ENCODE data around the gene TEDC1.
"Not testable (repeated sequence)": the region's sequence is repeated elsewhere in the genome, so short reads cannot be mapped to it uniquely, and the experiment has no call there.

The TEDC1 gene

DNA sequence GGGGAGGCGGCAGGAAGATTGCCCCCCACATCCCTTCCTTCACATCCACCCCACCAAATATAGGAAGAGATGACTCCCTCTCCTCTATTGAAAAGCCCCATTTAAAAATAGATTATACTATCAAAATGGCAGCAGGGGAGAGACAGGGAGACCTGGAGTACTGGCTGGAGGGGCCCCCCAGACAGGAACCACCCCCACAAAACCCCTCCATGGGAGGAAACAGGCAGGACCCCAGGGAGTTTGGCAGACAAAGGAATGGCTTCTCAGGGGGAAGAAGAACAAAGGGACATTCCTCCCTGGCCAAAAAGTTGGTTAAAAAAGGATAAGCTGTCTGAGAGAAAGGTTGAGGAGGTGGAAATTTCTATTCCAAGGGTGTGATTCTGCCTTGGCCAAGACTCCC lies 54.6 kb downstream of the TEDC1 start:
- H3K9me3 ChIP-seq (ENCODE audit: control insufficient read depth, insufficient read depth, low read depth, low read length) = not testable (repeated sequence)

DNA sequence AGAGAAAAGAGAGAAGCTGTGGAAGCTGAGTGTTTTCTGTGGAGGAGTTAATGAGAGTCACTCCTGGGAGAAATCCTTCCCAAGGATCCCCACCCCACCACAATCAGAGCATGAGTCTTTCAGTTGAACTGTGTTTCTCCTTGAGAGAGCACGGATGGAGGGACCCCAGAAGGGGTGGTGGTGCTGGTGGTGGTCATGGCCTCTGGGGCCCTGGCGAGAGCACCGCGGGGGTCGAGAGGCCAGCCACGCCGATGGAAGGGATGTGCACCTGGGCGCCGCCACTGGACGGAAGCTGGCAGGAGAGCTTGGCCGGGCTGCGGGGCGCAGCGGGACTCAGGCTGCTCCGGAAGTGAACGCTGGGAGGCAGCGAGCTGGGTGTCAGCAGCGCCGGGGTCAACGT lies 55.4 kb downstream of the TEDC1 start:
- H3K36me3 ChIP-seq (ENCODE audit: control insufficient read depth in 2 of 2, insufficient read depth in 1 of 2, low read length in 2 of 2); H3K4me3 ChIP-seq (ENCODE audit: low read depth, low read length); CTCF ChIA-PET; POLR2A ChIA-PET; H3K4me1 ChIP-seq (ENCODE audit: control insufficient read depth, insufficient read depth, low read length); H3K27ac ChIP-seq (ENCODE audit: extremely low read depth, low read depth, low read length); H3K9me3 ChIP-seq (ENCODE audit: control insufficient read depth, insufficient read depth, low read depth, low read length): not testable (repeated sequence)

More for the DNA sequence above, 54.6 kb downstream of the TEDC1 start:
- H3K4me3 ChIP-seq (ENCODE audit: low read depth, low read length); H3K4me1 ChIP-seq (ENCODE audit: control insufficient read depth, insufficient read depth, low read length); POLR2A ChIA-PET; H3K27ac ChIP-seq (ENCODE audit: extremely low read depth, low read depth, low read length); CTCF ChIA-PET; H3K36me3 ChIP-seq (ENCODE audit: control insufficient read depth in 2 of 2, insufficient read depth in 1 of 2, low read length in 2 of 2): not testable (repeated sequence)

- H3K9me3 ChIP-seq (ENCODE audit: control insufficient read depth, insufficient read depth, low read depth, low read length); H3K4me3 ChIP-seq (ENCODE audit: low read depth, low read length); H3K27ac ChIP-seq (ENCODE audit: extremely low read depth, low read depth, low read length); H3K4me1 ChIP-seq (ENCODE audit: control insufficient read depth, insufficient read depth, low read length); POLR2A ChIA-PET; CTCF ChIA-PET; H3K36me3 ChIP-seq (ENCODE audit: control insufficient read depth in 2 of 2, insufficient read depth in 1 of 2, low read length in 2 of 2): not testable (repeated sequence)
Observed at GRCh38 chr14:105547072-105547471, 56.0 kb downstream of the TEDC1 start.

DNA sequence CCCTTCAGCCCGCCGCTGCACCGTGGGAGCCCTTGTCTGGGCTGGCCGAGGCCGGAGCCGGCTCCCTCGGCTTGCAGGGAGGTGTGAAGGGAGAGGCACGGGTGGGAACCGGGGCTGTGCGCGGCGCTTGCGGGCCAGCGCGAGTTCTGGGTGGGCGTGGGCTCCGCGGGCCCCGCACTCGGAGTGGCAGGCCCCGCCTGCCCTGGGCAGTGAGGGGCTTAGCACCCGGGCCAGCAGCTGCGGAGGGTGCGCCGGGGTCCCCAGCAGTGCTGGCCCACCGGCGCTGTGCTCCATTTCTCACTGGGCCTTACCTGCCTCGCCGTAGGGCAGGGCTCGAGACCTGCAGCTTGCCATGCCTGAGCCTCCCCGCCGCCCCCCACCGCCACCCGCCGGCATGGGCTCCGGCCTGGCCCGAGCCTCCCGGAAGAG lies 56.7 kb downstream of the TEDC1 start:
- H3K27ac ChIP-seq (ENCODE audit: extremely low read depth, low read depth, low read length) = no peak overlapping the region
- ChIA-PET POLR2A (no interaction called here), CTCF (interaction anchor here (0.6 to 1.4 kb wide), 2 partner anchors 10 to 1135 kb away, joined by 3 read pairs; no protein-coding TSS in a partner anchor)
- no peaks in the 10 kb centered on the region for H3K36me3 ChIP-seq (ENCODE audit: control insufficient read depth in 2 of 2, insufficient read depth in 1 of 2, low read length in 2 of 2)
- no peaks in the 10 kb centered on the region for H3K9me3 ChIP-seq (ENCODE audit: control insufficient read depth, insufficient read depth, low read depth, low read length)
- H3K4me3 ChIP-seq (ENCODE audit: low read depth, low read length) = no peak overlapping the region
- no peaks in the 10 kb centered on the region for H3K4me1 ChIP-seq (ENCODE audit: control insufficient read depth, insufficient read depth, low read length)
- no peak for TF ChIP-seq YY2 (tag by site-specific recombination; IDR thresholded peaks at IDR 0.05)
- TF ChIP-seq ZNF76 (tag by site-specific recombination; IDR thresholded peaks at IDR 0.05; ENCODE audit: borderline replicate concordance, low read depth) = no peak
- no peak for TF ChIP-seq ZNF324 (tag by site-specific recombination; IDR thresholded peaks at IDR 0.05)
- TF ChIP-seq, protein P1, sequence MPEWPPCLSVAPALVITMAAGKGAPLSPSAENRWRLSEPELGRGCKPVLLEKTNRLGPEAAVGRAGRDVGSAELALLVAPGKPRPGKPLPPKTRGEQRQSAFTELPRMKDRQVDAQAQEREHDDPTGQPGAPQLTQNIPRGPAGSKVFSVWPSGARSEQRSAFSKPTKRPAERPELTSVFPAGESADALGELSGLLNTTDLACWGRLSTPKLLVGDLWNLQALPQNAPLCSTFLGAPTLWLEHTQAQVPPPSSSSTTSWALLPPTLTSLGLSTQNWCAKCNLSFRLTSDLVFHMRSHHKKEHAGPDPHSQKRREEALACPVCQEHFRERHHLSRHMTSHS (tag by site-specific recombination; IDR thresholded peaks at IDR 0.05) = no peak
- TF ChIP-seq OSR2 (tag by site-specific recombination; IDR thresholded peaks at IDR 0.05) = no peak
- no peak for TF ChIP-seq ZNF658 (tag by site-specific recombination; IDR thresholded peaks at IDR 0.05)
- no peak for TF ChIP-seq ZBTB21 (tag by site-specific recombination; IDR thresholded peaks at IDR 0.05)
- no peak for TF ChIP-seq TSHZ1 (tag by site-specific recombination; IDR thresholded peaks at IDR 0.05; ENCODE audit: borderline replicate concordance)
- no peak for TF ChIP-seq TRIM28 (IDR thresholded peaks at IDR 0.05; ENCODE audit: borderline replicate concordance, low read length)
- no peak for TF ChIP-seq ZNF626 (tag by site-specific recombination; IDR thresholded peaks at IDR 0.05)
- TF ChIP-seq, protein P2, sequence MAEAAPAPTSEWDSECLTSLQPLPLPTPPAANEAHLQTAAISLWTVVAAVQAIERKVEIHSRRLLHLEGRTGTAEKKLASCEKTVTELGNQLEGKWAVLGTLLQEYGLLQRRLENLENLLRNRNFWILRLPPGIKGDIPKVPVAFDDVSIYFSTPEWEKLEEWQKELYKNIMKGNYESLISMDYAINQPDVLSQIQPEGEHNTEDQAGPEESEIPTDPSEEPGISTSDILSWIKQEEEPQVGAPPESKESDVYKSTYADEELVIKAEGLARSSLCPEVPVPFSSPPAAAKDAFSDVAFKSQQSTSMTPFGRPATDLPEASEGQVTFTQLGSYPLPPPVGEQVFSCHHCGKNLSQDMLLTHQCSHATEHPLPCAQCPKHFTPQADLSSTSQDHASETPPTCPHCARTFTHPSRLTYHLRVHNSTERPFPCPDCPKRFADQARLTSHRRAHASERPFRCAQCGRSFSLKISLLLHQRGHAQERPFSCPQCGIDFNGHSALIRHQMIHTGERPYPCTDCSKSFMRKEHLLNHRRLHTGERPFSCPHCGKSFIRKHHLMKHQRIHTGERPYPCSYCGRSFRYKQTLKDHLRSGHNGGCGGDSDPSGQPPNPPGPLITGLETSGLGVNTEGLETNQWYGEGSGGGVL (tag by site-specific recombination; IDR thresholded peaks at IDR 0.05) = no peak
- TF ChIP-seq ZBTB6 (tag by site-specific recombination; IDR thresholded peaks at IDR 0.05) = no peak
- no peak for TF ChIP-seq TCF7L2 (IDR thresholded peaks at IDR 0.05; ENCODE audit: borderline replicate concordance, low read depth, low read length)
- no peak for TF ChIP-seq ZNF776 (tag by site-specific recombination; IDR thresholded peaks at IDR 0.05; ENCODE audit: borderline replicate concordance)
- no peak for TF ChIP-seq ZNF274 (IDR thresholded peaks at IDR 0.05; ENCODE audit: low read length)
- no peak for TF ChIP-seq ZNF274 (tag by site-specific recombination; IDR thresholded peaks at IDR 0.05; ENCODE audit: borderline replicate concordance)
- no peak for TF ChIP-seq PRDM4 (tag by site-specific recombination; IDR thresholded peaks at IDR 0.05)
- TF ChIP-seq GLI4 (tag by site-specific recombination; IDR thresholded peaks at IDR 0.05) = no peak
